Ishikawa (cell line): ENCODE results near the gene SHFL.

Experiments
- CREB1 ChIP-seq: IDR thresholded peaks from 2 replicates; pipeline ENCODE4 v1.6.1; 2012; ENCODE audit warnings: low read depth
- EGR1 ChIP-seq: IDR thresholded peaks from 2 replicates; pipeline ENCODE4 v1.6.1; 2012
- EP300 ChIP-seq: IDR thresholded peaks from 2 replicates; pipeline ENCODE4 v1.6.1; 2012; ENCODE audit warnings: borderline replicate concordance
- FOXM1 ChIP-seq: IDR thresholded peaks from 2 replicates; pipeline ENCODE4 v1.6.1; 2012; ENCODE audit warnings: low read depth, borderline replicate concordance
- RAD21 ChIP-seq: IDR thresholded peaks from 2 replicates; pipeline ENCODE4 v1.6.1; 2012; ENCODE audit warnings: low read depth
- TAF1 ChIP-seq: IDR thresholded peaks from 2 replicates; pipeline ENCODE4 v1.6.1; 2012; ENCODE audit warnings: low read depth, mild to moderate bottlenecking
- TEAD4 ChIP-seq: IDR thresholded peaks from 2 replicates; pipeline ENCODE4 v1.6.1; 2012
- YY1 ChIP-seq: IDR thresholded peaks from 2 replicates; pipeline ENCODE4 v1.6.1; 2012; ENCODE audit warnings: low read depth
- TF ChIP-seq, protein P1 (sequence below): IDR thresholded peaks from 2 replicates; pipeline ENCODE4 v1.6.1; 2012
- TF ChIP-seq, protein P2 (sequence below): IDR thresholded peaks from 2 replicates; pipeline ENCODE4 v1.6.1; 2012; ENCODE audit warnings: low read depth, mild to moderate bottlenecking
- TF ChIP-seq, protein P3 (sequence below): IDR thresholded peaks from 2 replicates; pipeline ENCODE4 v1.6.1; 2012

DNA sequence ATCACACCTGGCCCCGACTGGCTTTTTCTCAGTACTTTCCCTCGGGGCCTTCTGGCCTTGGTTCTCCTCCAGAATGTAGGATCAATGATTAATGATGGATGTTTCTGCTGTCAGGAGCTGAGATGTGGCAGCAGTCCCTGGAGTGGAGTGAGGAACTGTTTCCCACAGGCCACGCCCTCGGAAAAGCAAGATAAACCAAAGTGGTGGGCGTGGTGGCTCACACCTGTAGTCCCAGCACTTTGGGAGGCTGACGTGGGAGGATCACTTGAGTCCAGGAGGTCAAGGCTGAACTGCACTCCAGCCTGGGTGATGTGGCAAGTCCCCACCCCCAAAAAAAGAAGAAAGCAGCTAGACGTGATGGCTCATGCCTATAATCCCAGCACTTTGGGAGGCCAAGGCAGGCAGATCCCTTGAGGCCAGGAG lies 7.1 kb upstream of the SHFL start:
- TF ChIP-seq, protein P1, sequence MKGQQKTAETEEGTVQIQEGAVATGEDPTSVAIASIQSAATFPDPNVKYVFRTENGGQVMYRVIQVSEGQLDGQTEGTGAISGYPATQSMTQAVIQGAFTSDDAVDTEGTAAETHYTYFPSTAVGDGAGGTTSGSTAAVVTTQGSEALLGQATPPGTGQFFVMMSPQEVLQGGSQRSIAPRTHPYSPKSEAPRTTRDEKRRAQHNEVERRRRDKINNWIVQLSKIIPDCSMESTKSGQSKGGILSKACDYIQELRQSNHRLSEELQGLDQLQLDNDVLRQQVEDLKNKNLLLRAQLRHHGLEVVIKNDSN: no peak
- TF ChIP-seq, protein P2, sequence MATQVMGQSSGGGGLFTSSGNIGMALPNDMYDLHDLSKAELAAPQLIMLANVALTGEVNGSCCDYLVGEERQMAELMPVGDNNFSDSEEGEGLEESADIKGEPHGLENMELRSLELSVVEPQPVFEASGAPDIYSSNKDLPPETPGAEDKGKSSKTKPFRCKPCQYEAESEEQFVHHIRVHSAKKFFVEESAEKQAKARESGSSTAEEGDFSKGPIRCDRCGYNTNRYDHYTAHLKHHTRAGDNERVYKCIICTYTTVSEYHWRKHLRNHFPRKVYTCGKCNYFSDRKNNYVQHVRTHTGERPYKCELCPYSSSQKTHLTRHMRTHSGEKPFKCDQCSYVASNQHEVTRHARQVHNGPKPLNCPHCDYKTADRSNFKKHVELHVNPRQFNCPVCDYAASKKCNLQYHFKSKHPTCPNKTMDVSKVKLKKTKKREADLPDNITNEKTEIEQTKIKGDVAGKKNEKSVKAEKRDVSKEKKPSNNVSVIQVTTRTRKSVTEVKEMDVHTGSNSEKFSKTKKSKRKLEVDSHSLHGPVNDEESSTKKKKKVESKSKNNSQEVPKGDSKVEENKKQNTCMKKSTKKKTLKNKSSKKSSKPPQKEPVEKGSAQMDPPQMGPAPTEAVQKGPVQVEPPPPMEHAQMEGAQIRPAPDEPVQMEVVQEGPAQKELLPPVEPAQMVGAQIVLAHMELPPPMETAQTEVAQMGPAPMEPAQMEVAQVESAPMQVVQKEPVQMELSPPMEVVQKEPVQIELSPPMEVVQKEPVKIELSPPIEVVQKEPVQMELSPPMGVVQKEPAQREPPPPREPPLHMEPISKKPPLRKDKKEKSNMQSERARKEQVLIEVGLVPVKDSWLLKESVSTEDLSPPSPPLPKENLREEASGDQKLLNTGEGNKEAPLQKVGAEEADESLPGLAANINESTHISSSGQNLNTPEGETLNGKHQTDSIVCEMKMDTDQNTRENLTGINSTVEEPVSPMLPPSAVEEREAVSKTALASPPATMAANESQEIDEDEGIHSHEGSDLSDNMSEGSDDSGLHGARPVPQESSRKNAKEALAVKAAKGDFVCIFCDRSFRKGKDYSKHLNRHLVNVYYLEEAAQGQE: no peak
- TF ChIP-seq YY1: no peak
- TF ChIP-seq, protein P3, sequence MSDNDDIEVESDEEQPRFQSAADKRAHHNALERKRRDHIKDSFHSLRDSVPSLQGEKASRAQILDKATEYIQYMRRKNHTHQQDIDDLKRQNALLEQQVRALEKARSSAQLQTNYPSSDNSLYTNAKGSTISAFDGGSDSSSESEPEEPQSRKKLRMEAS: no peak
- no peak for TF ChIP-seq EGR1
- TF ChIP-seq EP300: no peak
- no peak for TF ChIP-seq FOXM1
- TF ChIP-seq TEAD4: no peak
- TF ChIP-seq CREB1: no peak
- no peak for TF ChIP-seq RAD21
- no peak for TF ChIP-seq TAF1
